ENCODE measurements around the gene LAS1L. TPM values are rescaled to one million over a fixed set of nuclear protein-coding genes. Genes with fewer than 3 reads are reported as not detected.

The LAS1L gene
- total and polyA plus RNA-seq, 2 experiments from 2014 or later: 21.3 to 25.0 TPM

DNA sequence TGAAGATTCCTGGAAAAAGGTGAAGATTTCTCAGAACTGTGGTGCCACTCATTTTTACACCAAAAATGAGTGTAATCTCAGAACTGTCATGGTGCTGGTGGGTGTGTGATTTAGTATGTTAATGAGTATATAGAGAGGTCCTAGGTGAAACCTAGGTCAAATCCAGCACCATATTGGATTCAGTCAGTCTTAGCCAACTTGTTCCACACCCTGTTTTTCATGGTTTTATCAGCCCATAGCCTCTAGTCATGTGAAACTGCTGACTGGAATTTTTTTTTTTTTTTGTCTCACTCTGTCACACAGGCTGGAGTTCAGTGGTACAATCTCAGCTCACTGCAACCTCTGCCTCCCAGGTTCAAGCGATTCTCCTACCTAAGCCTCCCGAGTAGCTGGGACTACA lies 58.0 kb downstream of the LAS1L start:
- 11 to 26% methylated on average over 2 of the region's 2 CpGs for WGBS, 2 experiments (ENCODE audit: low coverage in 1 of 2, low lambda C conversion rate in 2 of 2, missing lambda C conversion rate in 2 of 2)
- no peak overlapping the region for H3K9ac ChIP-seq

GRCh38 chrX:65463550-65463949 lies 71.0 kb downstream of the LAS1L start:
- no peaks in the 10 kb centered on the region for H3K9me3 ChIP-seq (ENCODE audit: low read depth)
- H3K27me3 ChIP-seq (replicated peaks; ENCODE audit: insufficient read depth): no peaks in the 10 kb centered on the region
- no peak overlapping the region for H3K4me2 ChIP-seq (ENCODE audit: unreplicated experiment)
- peak; percentile 55 for DNase-seq
- peak overlapping the region; percentile 11 for H3K9ac ChIP-seq
- no peak overlapping the region for H3K4me3 ChIP-seq
- H3K79me2 ChIP-seq (ENCODE audit: insufficient read depth): no peaks in the 10 kb centered on the region
- no peaks in the 10 kb centered on the region for H4K20me1 ChIP-seq (ENCODE audit: insufficient read depth)
- H3K27ac ChIP-seq: peak overlapping the region; percentile 53
- in situ Hi-C loops (cut with MboI): no loop called here
- TF ChIP-seq EZH2 (IDR thresholded peaks at IDR 0.05; ENCODE audit: insufficient read depth, poor library complexity, severe bottlenecking): no peak
- TF ChIP-seq EZH2phosphoT487 (IDR thresholded peaks at IDR 0.05; ENCODE audit: insufficient read depth, low read depth): no peak
- 25 to 31% methylated on average over 4 of the region's 4 CpGs for WGBS, 2 experiments (ENCODE audit: low coverage in 1 of 2, low lambda C conversion rate in 2 of 2, missing lambda C conversion rate in 2 of 2)
- no peaks in the 10 kb centered on the region for H3F3A ChIP-seq (ENCODE audit: insufficient read depth)
- no peaks in the 10 kb centered on the region for H3K4me1 ChIP-seq (ENCODE audit: insufficient read depth)
- no peaks in the 10 kb centered on the region for H3K36me3 ChIP-seq (ENCODE audit: low read depth)
- no peaks in the 10 kb centered on the region for H3K9me2 ChIP-seq (ENCODE audit: insufficient read depth)
- H2AFZ ChIP-seq: peak overlapping the region; percentile 56; the same call in 1 of the 2 replicates

More for the DNA sequence above, 58.0 kb downstream of the LAS1L start:
- in situ Hi-C loops (cut with MboI): no loop called here
- Histone ChIP-seq H3K79me2 (ENCODE audit: insufficient read depth) (no peaks in the 10 kb centered on the region), H3K4me3 (no peak overlapping the region), H3K4me2 (ENCODE audit: unreplicated experiment) (no peak overlapping the region), H2AFZ (no peak overlapping the region), H4K20me1 (ENCODE audit: insufficient read depth) (no peaks in the 10 kb centered on the region), H3K9me3 (ENCODE audit: low read depth) (no peaks in the 10 kb centered on the region), H3K36me3 (ENCODE audit: low read depth) (no peaks in the 10 kb centered on the region), H3K27me3 (replicated peaks; ENCODE audit: insufficient read depth) (no peaks in the 10 kb centered on the region), H3K9me2 (ENCODE audit: insufficient read depth) (no peaks in the 10 kb centered on the region), H3K4me1 (ENCODE audit: insufficient read depth) (no peaks in the 10 kb centered on the region), H3K27ac (no peak overlapping the region), H3F3A (ENCODE audit: insufficient read depth) (no peaks in the 10 kb centered on the region)
- DNase-seq: no peak
- no peak for TF ChIP-seq EZH2 (IDR thresholded peaks at IDR 0.05; ENCODE audit: insufficient read depth, poor library complexity, severe bottlenecking)
- no peak for TF ChIP-seq EZH2phosphoT487 (IDR thresholded peaks at IDR 0.05; ENCODE audit: insufficient read depth, low read depth)

Other genes starting within 250 kb of the LAS1L start
- 281 and 286 TPM in 2 replicates for gene MSN, start 132.9 kb upstream of the LAS1L start, total RNA-seq (2014; rRNA removed; shearing (Covaris generic))
- 268 and 285 TPM in 2 replicates for gene MSN, start 132.9 kb upstream of the LAS1L start, polyA plus RNA-seq (2016; fragmentation: Nextera tagmentation; extraction: Ambion mirVana)